ENCODE measurements around the gene PDE2A. TPM values are rescaled to one million over a fixed set of nuclear protein-coding genes. Genes with fewer than 3 reads are reported as not detected.

PDE2A gene
- total RNA-seq, 4 donors from 2014 or later: 13.4 to 26.6 (median 21.9) TPM

DNA sequence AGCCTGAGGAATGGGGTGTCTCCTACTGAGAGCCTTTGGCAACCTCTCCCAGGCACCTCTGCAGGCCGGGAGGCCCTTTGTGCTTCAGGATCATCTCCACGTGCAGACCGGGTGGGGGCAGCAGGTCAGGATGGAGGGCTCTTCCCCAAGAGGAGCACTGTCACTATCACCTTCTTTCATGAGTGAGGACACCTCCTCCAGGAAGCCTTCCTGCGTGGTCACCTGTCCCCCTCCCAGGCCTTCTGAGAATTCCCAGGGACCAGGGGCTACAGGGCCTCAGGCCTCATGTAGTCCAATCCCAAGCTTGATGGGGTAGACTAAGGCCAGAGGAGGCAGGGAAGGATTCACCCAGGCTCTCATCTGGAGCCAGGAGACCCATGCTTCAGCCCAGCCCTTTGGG, 57.6 kb downstream of the PDE2A start:
- intact Hi-C loops (cut with DNase I; ENCODE audit: low total_unique reads) (no loop called here), in situ Hi-C loops (cut with MboI; ENCODE audit: low sequenced_read_pairs in 4 of 4) (no loop called here)
- no peak overlapping the region for H3K4me3 ChIP-seq
- no peaks in the 10 kb centered on the region for H3K27me3 ChIP-seq
- H3K4me1 ChIP-seq: peaks cover 10 to 13% of the 10 kb centered on the region in 2 donors
- ATAC-seq (no peak), DNase-seq (no peak)
- H3K36me3 ChIP-seq: no peaks in the 10 kb centered on the region
- H3K9me3 ChIP-seq: no peaks in the 10 kb centered on the region
- H3K27ac ChIP-seq: peak overlapping the region in 1 of 4 donors; percentile 22
- TF ChIP-seq, protein P1, sequence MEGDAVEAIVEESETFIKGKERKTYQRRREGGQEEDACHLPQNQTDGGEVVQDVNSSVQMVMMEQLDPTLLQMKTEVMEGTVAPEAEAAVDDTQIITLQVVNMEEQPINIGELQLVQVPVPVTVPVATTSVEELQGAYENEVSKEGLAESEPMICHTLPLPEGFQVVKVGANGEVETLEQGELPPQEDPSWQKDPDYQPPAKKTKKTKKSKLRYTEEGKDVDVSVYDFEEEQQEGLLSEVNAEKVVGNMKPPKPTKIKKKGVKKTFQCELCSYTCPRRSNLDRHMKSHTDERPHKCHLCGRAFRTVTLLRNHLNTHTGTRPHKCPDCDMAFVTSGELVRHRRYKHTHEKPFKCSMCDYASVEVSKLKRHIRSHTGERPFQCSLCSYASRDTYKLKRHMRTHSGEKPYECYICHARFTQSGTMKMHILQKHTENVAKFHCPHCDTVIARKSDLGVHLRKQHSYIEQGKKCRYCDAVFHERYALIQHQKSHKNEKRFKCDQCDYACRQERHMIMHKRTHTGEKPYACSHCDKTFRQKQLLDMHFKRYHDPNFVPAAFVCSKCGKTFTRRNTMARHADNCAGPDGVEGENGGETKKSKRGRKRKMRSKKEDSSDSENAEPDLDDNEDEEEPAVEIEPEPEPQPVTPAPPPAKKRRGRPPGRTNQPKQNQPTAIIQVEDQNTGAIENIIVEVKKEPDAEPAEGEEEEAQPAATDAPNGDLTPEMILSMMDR (IDR thresholded peaks at IDR 0.05 in 4 of 5, conservative IDR thresholded peaks at IDR 0.05 in 1 of 5): no peak

DNA sequence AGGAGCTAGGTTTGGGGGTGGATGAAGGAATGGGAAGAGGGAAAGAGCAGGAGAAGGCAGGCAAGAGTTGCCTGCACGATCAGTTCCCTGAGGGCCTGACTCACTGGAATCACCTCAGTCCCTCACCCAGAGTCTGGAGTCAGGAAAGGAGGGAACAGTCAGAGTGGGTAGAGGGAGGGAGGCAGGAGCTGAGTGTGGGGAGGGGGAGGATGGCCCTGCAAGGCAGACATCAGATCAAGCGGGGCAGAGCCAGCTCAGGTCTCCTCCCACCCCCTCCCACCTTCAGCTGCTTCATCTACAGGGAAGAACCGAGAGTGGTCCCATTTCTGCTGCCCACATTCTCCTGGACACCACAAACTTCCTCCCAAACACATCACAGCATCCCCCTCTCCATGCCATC, 58.9 kb downstream of the PDE2A start:
- in situ Hi-C loops (cut with MboI; ENCODE audit: low sequenced_read_pairs in 4 of 4): no loop called here
- no peak overlapping the region for H3K4me3 ChIP-seq
- no peaks in the 10 kb centered on the region for H3K36me3 ChIP-seq
- peaks cover 10 to 13% of the 10 kb centered on the region in 2 donors for H3K4me1 ChIP-seq
- no peak for ATAC-seq
- H3K27ac ChIP-seq: no peak overlapping the region
- no peaks in the 10 kb centered on the region for H3K9me3 ChIP-seq
- H3K27me3 ChIP-seq: no peaks in the 10 kb centered on the region
- TF ChIP-seq, protein P1 (IDR thresholded peaks at IDR 0.05 in 4 of 5, conservative IDR thresholded peaks at IDR 0.05 in 1 of 5): no peak
- TF ChIP-seq POLR2A (IDR thresholded peaks at IDR 0.05): no peak
- intact Hi-C loops (cut with DNase I; ENCODE audit: low total_unique reads): no loop called here
- DNase-seq: no peak

DNA sequence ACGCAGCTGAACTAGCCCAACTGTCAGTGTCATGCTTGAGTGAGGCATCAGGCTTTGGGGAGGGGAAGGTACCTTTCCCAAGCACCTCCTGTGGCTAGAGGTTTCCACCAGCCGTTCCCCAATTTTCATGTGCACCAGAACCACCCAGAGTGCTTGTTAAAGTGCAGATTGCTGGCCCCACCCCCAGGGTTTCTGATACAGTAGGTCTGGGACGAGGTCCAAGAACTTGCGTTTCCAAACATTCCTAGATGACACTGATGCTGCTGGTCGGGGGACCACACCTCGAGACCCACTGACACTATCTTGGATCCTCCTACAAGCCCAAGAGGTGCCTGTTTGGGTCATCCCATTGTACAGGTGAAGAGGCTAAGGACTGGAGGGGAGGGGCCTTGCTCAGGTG, 59.8 kb downstream of the PDE2A start:
- H3K36me3 ChIP-seq: no peaks in the 10 kb centered on the region
- peaks cover 10 to 13% of the 10 kb centered on the region in 2 donors for H3K4me1 ChIP-seq
- in situ Hi-C loops (cut with MboI; ENCODE audit: low sequenced_read_pairs in 4 of 4) (no loop called here), intact Hi-C loops (cut with DNase I; ENCODE audit: low total_unique reads) (no loop called here)
- TF ChIP-seq, protein P1 (IDR thresholded peaks at IDR 0.05 in 4 of 5, conservative IDR thresholded peaks at IDR 0.05 in 1 of 5): no peak
- no peak for TF ChIP-seq POLR2A (IDR thresholded peaks at IDR 0.05)
- H3K9me3 ChIP-seq: no peaks in the 10 kb centered on the region
- DNase-seq: no peak
- H3K27me3 ChIP-seq: no peaks in the 10 kb centered on the region
- H3K4me3 ChIP-seq: no peak overlapping the region
- no peak overlapping the region for H3K27ac ChIP-seq
- no peak for ATAC-seq

DNA sequence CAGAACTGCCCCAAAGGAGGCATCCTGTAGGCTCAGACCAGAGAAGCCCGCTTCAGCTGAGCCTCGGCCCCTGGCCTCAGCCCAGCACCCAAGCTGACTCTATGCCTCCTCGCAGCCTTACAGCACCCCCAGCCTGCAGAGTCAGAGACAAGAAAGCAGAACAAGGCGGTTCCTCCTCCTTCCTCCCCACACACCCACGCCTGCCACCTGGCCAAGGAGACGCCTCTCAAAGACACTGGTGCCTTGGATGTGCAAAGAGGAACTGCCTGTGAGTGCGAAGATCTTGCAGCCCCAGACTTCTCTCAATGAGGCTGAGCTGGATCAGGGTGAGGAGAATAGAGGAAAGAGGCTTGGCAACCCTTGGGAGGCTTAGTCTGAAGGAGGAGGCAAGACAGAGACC, 60.2 kb downstream of the PDE2A start:
- in situ Hi-C loops (cut with MboI; ENCODE audit: low sequenced_read_pairs in 4 of 4) (no loop called here), intact Hi-C loops (cut with DNase I; ENCODE audit: low total_unique reads) (no loop called here)
- no peaks in the 10 kb centered on the region for H3K9me3 ChIP-seq
- peak; percentile 28 to 46 for DNase-seq
- no peaks in the 10 kb centered on the region for H3K36me3 ChIP-seq
- TF ChIP-seq, protein P1 (IDR thresholded peaks at IDR 0.05 in 4 of 5, conservative IDR thresholded peaks at IDR 0.05 in 1 of 5): no peak
- no peak for TF ChIP-seq POLR2A (IDR thresholded peaks at IDR 0.05)
- H3K4me3 ChIP-seq: no peak overlapping the region
- peaks cover 10 to 13% of the 10 kb centered on the region in 2 donors for H3K4me1 ChIP-seq
- peak in 1 of 2 donors; percentile 21 for ATAC-seq
- no peaks in the 10 kb centered on the region for H3K27me3 ChIP-seq
- no peak overlapping the region for H3K27ac ChIP-seq

DNA sequence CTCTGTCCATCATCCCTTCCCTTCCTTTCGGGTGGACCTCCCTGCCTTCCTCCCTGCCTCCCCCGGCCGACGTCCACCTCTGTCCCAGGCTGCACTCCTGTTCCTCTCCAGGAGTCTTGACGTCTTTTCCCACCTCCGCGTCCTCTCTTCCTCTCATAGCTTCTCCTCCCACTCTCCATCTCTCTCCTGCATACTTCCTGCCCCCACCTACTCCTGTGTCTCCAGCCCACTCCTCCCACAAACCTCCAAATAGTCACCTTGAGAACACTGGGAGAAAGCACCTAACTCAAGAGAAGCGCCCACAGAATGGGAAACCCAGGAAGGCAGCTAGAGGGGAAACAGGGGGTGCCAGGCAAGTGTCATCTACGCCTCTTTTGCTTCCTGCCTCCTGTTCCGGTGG, 60.8 kb downstream of the PDE2A start:
- Histone ChIP-seq H3K4me1 (peaks cover 10 to 13% of the 10 kb centered on the region in 2 donors), H3K27me3 (no peaks in the 10 kb centered on the region), H3K9me3 (no peaks in the 10 kb centered on the region), H3K4me3 (no peak overlapping the region), H3K36me3 (no peaks in the 10 kb centered on the region), H3K27ac (no peak overlapping the region)
- in situ Hi-C loops (cut with MboI; ENCODE audit: low sequenced_read_pairs in 4 of 4) (no loop called here), intact Hi-C loops (cut with DNase I; ENCODE audit: low total_unique reads) (no loop called here)
- no peak for TF ChIP-seq POLR2A (IDR thresholded peaks at IDR 0.05)
- TF ChIP-seq, protein P1 (IDR thresholded peaks at IDR 0.05 in 4 of 5, conservative IDR thresholded peaks at IDR 0.05 in 1 of 5): no peak
- no peak for ATAC-seq
- no peak for DNase-seq

Data from gastrocnemius medialis (tissue), 4 donors.